Fibroblast of lung (primary cell): ENCODE results near the gene PPME1. TPM values are rescaled to one million over a fixed set of nuclear protein-coding genes. Genes with fewer than 3 reads are reported as not detected.

Experiments
- DNase-seq, 2 donors: peaks; one replicate each; pipeline versions ENCODE4 v3.0.0 to v3.0.0-alpha.2; 2010; ENCODE audit warnings: low read depth in 2 of 2
- H2AFZ ChIP-seq: 2 replicates; pipeline ENCODE4 v1.5.1; 2012; ENCODE audit warnings: low read length, control low read depth, inconsistent platforms
- H3K27ac ChIP-seq: 2 replicates; pipeline ENCODE4 v1.5.1; 2011; ENCODE audit warnings: low read length, control low read depth; ENCODE audit not compliant: insufficient read depth
- H3K27me3 ChIP-seq: 2 replicates; pipeline ENCODE4 v1.5.1; 2011; ENCODE audit warnings: mild to moderate bottlenecking, low read length; ENCODE audit not compliant: control insufficient read depth, insufficient read depth
- H3K36me3 ChIP-seq: 2 replicates; pipeline ENCODE4 v1.5.1; 2011; ENCODE audit warnings: low read length; ENCODE audit not compliant: control insufficient read depth, insufficient read depth
- H3K4me1 ChIP-seq: 2 replicates; pipeline ENCODE4 v1.5.1; 2011; ENCODE audit warnings: low read length; ENCODE audit not compliant: control insufficient read depth, insufficient read depth; ENCODE audit errors: extremely low read depth
- H3K4me2 ChIP-seq: 2 replicates; pipeline ENCODE4 v1.5.1; 2011; ENCODE audit warnings: low read length, control low read depth; ENCODE audit not compliant: insufficient read depth; ENCODE audit errors: extremely low read depth
- H3K4me3 ChIP-seq, 4 experiments: fragments of 200-600 bp in 1 of 4; sonication (generic) in 1 of 4; replicated peaks in 1 of 4; 2 replicates each; pipeline ENCODE4 v1.5.1; 2011 to 2016; ENCODE audit warnings: low read length in 4 of 4, low read depth in 3 of 4, mild to moderate bottlenecking in 3 of 4, control low read depth in 2 of 4, inconsistent platforms in 1 of 4, mixed read lengths in 1 of 4; ENCODE audit not compliant: insufficient read depth in 1 of 4; ENCODE audit errors: control extremely low read depth in 1 of 4
- H3K79me2 ChIP-seq: 2 replicates; pipeline ENCODE4 v1.5.1; 2012; ENCODE audit warnings: mild to moderate bottlenecking, low read length, inconsistent platforms; ENCODE audit not compliant: control insufficient read depth, insufficient read depth
- H3K9ac ChIP-seq: 2 replicates; pipeline ENCODE4 v1.5.1; 2011; ENCODE audit warnings: mild to moderate bottlenecking, low read length, control low read depth; ENCODE audit not compliant: insufficient read depth
- H3K9me3 ChIP-seq: 2 replicates; pipeline ENCODE4 v1.5.1; 2012; ENCODE audit warnings: low read depth, low read length; ENCODE audit not compliant: control insufficient read depth, insufficient read depth
- H4K20me1 ChIP-seq: 2 replicates; pipeline ENCODE4 v1.5.1; 2011; ENCODE audit warnings: low read length; ENCODE audit not compliant: control insufficient read depth, insufficient read depth; ENCODE audit errors: extremely low read depth
- CTCF ChIP-seq, 2 donors: IDR thresholded peaks in 1 of 2; conservative IDR thresholded peaks in 1 of 2; 1 replicate in 1 of 2; 2 replicates in 1 of 2; pipeline ENCODE4 v1.5.1; 2011 to 2012; ENCODE audit warnings: low read length in 2 of 2, control low read depth in 1 of 2, inconsistent platforms in 1 of 2, low read depth in 1 of 2, mild to moderate bottlenecking in 1 of 2
- EZH2 ChIP-seq: IDR thresholded peaks from 2 replicates; pipeline ENCODE4 v1.5.1; 2012; ENCODE audit warnings: low read length, control low read depth, mild to moderate bottlenecking; ENCODE audit errors: missing control alignments
- polyA plus RNA-seq, 2 donors: library from polyadenylated mRNA; depleted of rRNA in 1 of 2; stranded (reverse) in 1 of 2; unstranded in 1 of 2; fragments of >200 nt; gene quantifications; 2 replicates each; pipeline ENCODE4 v1.2.1, GENCODE V29; 2011 to 2012; ENCODE audit warnings: missing spikeins in 1 of 2
- total RNA-seq: library from RNA; depleted of rRNA; stranded (reverse); fragments of >200 nt; gene quantifications from 2 replicates; pipeline ENCODE4 v1.2.1, GENCODE V29; 2014

Gene PPME1
- total and polyA plus RNA-seq, 2 donors (not counting 1 experiment from before 2014, with no cell fraction given): 35.3 to 38.8 TPM

GRCh38 chr11:74262725-74263124 is 91.6 kb downstream of the PPME1 start:
- Histone ChIP-seq H3K36me3 (no peaks in the 10 kb centered on the region), H3K27me3 (no peaks in the 10 kb centered on the region), H3K27ac (no peak overlapping the region), H3K9me3 (no peaks in the 10 kb centered on the region), H2AFZ (no peak overlapping the region), H3K79me2 (no peaks in the 10 kb centered on the region), H3K4me1 (no peaks in the 10 kb centered on the region), H3K4me3 (no peak overlapping the region), H3K9ac (no peak overlapping the region), H3K4me2 (no peak overlapping the region), H4K20me1 (no peaks in the 10 kb centered on the region)
- no peak for TF ChIP-seq CTCF (conservative IDR thresholded peaks at IDR 0.05 in 1 of 2, IDR thresholded peaks at IDR 0.05 in 1 of 2; ENCODE audit: low read depth in 1 of 2, low read length in 2 of 2)
- TF ChIP-seq EZH2: no peak
- no peak for DNase-seq

GRCh38 chr11:74265256-74265655 is 94.2 kb downstream of the PPME1 start:
- Histone ChIP-seq H3K79me2 (no peaks in the 10 kb centered on the region), H3K9ac (no peak overlapping the region), H3K27me3 (no peaks in the 10 kb centered on the region), H3K27ac (no peak overlapping the region), H3K4me1 (peaks cover 6% of the 10 kb centered on the region), H3K4me3 (no peak overlapping the region), H2AFZ (no peak overlapping the region), H3K9me3 (no peaks in the 10 kb centered on the region), H3K4me2 (no peak overlapping the region), H3K36me3 (no peaks in the 10 kb centered on the region), H4K20me1 (no peaks in the 10 kb centered on the region)
- TF ChIP-seq EZH2 (no peak), CTCF (conservative IDR thresholded peaks at IDR 0.05 in 1 of 2, IDR thresholded peaks at IDR 0.05 in 1 of 2; ENCODE audit: low read depth in 1 of 2, low read length in 2 of 2) (no peak)
- DNase-seq: no peak

- Histone ChIP-seq H3K4me1 (peaks cover 6% of the 10 kb centered on the region), H3K79me2 (no peaks in the 10 kb centered on the region), H3K27ac (no peak overlapping the region), H3K9ac (no peak overlapping the region), H3K9me3 (no peaks in the 10 kb centered on the region), H3K4me3 (no peak overlapping the region), H4K20me1 (no peaks in the 10 kb centered on the region), H3K4me2 (no peak overlapping the region), H2AFZ (no peak overlapping the region), H3K27me3 (no peaks in the 10 kb centered on the region), H3K36me3 (no peaks in the 10 kb centered on the region)
- TF ChIP-seq CTCF (conservative IDR thresholded peaks at IDR 0.05 in 1 of 2, IDR thresholded peaks at IDR 0.05 in 1 of 2; ENCODE audit: low read depth in 1 of 2, low read length in 2 of 2) (no peak), EZH2 (no peak)
- no peak for DNase-seq
These were observed 95.9 kb downstream of the PPME1 start for GRCh38 chr11:74267014-74267413.
